HG03469 (cell line): ENCODE measurements around the gene MYLK2.

ENCODE experiments used
- ATAC-seq: cut with Tn5 transposase; IDR thresholded peaks from one replicate; pipeline ENCODE4 v1.9.1; 2021; ENCODE audit warnings: mild to moderate bottlenecking, moderate library complexity, moderate number of reproducible peaks; ENCODE audit not compliant: unreplicated experiment

MYLK2 gene

GRCh38 chr20:31835554-31835953, 16.4 kb downstream of the MYLK2 start:
- no peak for ATAC-seq

- ATAC-seq: peak; percentile 45
These were observed 17.1 kb downstream of the MYLK2 start for GRCh38 chr20:31835977-31836852.

- ATAC-seq: no peak
These were observed 17.9 kb downstream of the MYLK2 start for GRCh38 chr20:31836853-31837608.

GRCh38 chr20:31837896-31838397, 18.8 kb downstream of the MYLK2 start:
- no peak for ATAC-seq

- no peak for ATAC-seq
These were observed 19.6 kb downstream of the MYLK2 start for GRCh38 chr20:31838646-31839292.

GRCh38 chr20:31839782-31840487, 20.8 kb downstream of the MYLK2 start:
- ATAC-seq: no peak

- no peak for ATAC-seq
These were observed 22.0 kb downstream of the MYLK2 start for GRCh38 chr20:31840906-31841816.

GRCh38 chr20:31841928-31842327, 22.8 kb downstream of the MYLK2 start:
- ATAC-seq: no peak

GRCh38 chr20:31842471-31843157, 23.5 kb downstream of the MYLK2 start:
- ATAC-seq: no peak

- ATAC-seq: no peak
These were observed 24.1 kb downstream of the MYLK2 start for GRCh38 chr20:31843288-31843687.

- ATAC-seq: no peak
These were observed 24.7 kb downstream of the MYLK2 start for GRCh38 chr20:31843881-31844280.

- no peak for ATAC-seq
These were observed 25.7 kb downstream of the MYLK2 start for GRCh38 chr20:31844737-31845299.

GRCh38 chr20:31845300-31845863, 26.2 kb downstream of the MYLK2 start, which contains the start of gene FOXS1:
FOXS1 (minus strand) TSS chr20:31845604; CDS start chr20:31845542, 62 bp downstream.
- no peak for ATAC-seq

GRCh38 chr20:31846793-31847138, 27.6 kb downstream of the MYLK2 start:
- no peak for ATAC-seq

- no peak for ATAC-seq
These were observed 29.2 kb downstream of the MYLK2 start for GRCh38 chr20:31848088-31848999.

- no peak for ATAC-seq
These were observed 30.3 kb downstream of the MYLK2 start for GRCh38 chr20:31849306-31849930.
